Vagina (tissue), 2 donors: ENCODE measurements around the gene THAP3.

ENCODE experiments used
- POLR2A ChIP-seq, 2 donors: fragments of 450-650 bp; IDR thresholded peaks; one replicate each; pipeline ENCODE4 v1.6.1; 2017; ENCODE audit warnings: antibody characterized with exemption in 2 of 2, mild to moderate bottlenecking in 2 of 2, moderate library complexity in 2 of 2
- POLR2AphosphoS5 ChIP-seq, 2 donors: sonication (generic); formaldehyde crosslinking; IDR thresholded peaks; one replicate each; pipeline ENCODE4 v1.9.0; 2017; ENCODE audit warnings: antibody characterized with exemption in 2 of 2, mild to moderate bottlenecking in 2 of 2, low read depth in 1 of 2; ENCODE audit not compliant: insufficient read depth in 1 of 2
- TF ChIP-seq, protein P1 (sequence below), 3 experiments: fragments of 450-650 bp in 2 of 3; fragments of 200-600 bp in 1 of 3; sonication (generic) in 1 of 3; IDR thresholded peaks; one replicate each; pipeline ENCODE4 v1.5.1; 2017 to 2019; ENCODE audit warnings: antibody characterized with exemption in 3 of 3, mild to moderate bottlenecking in 2 of 3, moderate library complexity in 2 of 3

DNA sequence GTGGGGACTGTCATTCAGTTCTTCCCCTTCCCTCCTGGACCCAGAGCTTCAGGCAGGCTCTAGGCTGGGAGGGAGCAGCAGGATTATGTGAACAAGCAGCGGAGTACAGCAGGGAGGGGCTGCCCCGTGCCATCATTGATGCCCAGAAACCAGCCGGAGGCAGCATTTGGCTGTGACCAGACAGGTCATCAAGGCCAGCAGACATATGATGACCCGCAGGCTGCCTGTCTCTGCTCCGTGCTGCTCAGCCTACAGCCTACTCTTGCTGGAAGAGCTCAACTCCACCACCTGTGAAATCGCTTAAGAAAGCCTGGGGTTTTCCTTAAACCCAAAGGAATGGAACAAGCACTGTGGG lies 26.9 kb upstream of the THAP3 start:
- TF ChIP-seq, protein P1, sequence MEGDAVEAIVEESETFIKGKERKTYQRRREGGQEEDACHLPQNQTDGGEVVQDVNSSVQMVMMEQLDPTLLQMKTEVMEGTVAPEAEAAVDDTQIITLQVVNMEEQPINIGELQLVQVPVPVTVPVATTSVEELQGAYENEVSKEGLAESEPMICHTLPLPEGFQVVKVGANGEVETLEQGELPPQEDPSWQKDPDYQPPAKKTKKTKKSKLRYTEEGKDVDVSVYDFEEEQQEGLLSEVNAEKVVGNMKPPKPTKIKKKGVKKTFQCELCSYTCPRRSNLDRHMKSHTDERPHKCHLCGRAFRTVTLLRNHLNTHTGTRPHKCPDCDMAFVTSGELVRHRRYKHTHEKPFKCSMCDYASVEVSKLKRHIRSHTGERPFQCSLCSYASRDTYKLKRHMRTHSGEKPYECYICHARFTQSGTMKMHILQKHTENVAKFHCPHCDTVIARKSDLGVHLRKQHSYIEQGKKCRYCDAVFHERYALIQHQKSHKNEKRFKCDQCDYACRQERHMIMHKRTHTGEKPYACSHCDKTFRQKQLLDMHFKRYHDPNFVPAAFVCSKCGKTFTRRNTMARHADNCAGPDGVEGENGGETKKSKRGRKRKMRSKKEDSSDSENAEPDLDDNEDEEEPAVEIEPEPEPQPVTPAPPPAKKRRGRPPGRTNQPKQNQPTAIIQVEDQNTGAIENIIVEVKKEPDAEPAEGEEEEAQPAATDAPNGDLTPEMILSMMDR (IDR thresholded peaks at IDR 0.05): no peak
- no peak for TF ChIP-seq POLR2A (IDR thresholded peaks at IDR 0.05)
- TF ChIP-seq POLR2AphosphoS5 (IDR thresholded peaks at IDR 0.05; ENCODE audit: insufficient read depth in 1 of 2, low read depth in 1 of 2): no peak
